Measurements from ENCODE around the gene CHD6. TPM values are rescaled to one million over a fixed set of nuclear protein-coding genes. Genes with fewer than 3 reads are reported as not detected.
A peak's percentile ranks its signal among the peaks of the same experiment; 100 is the strongest.

CHD6 gene
- total and polyA plus RNA-seq, 8 donors: 9.8 to 32.6 (median 19.5) TPM

DNA sequence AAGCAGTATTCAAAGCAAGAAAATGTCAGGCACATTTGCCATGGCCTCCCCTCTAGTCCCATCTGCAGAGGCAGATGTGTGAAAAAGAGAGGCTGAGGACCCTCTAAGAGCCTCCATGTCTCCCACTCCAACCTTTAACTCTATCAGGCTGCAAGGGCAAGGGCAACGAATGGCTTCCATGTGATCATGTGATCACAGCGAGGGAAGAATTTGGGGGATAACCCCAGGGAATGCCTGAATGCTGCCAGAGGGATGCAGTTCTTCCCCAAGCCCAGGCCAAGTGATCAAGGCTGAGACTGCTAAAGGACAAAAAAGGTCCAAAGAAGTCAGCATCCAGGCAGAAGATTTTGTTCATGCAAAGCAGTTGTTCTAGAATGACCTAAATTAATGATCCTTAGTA is 4.9 kb downstream of the CHD6 start:
- ATAC-seq (no peak), DNase-seq (no peak), FAIRE-seq (no peak)
- no peaks in the 10 kb centered on the region for H3K9me3 ChIP-seq
- H3K4me3 ChIP-seq: no peak overlapping the region
- H3K4me1 ChIP-seq: peaks cover 19 to 30% (median 21%) of the 10 kb centered on the region in 3 donors
- intact Hi-C loops (cut with DNase I): no loop called here
- 76 to 88% methylated on average over 2 of the region's 2 CpGs for WGBS, 2 donors
- no peaks in the 10 kb centered on the region for H3K36me3 ChIP-seq
- H3K27me3 ChIP-seq: no peaks in the 10 kb centered on the region
- H3K27ac ChIP-seq: no peak overlapping the region
- TF ChIP-seq, protein P1, sequence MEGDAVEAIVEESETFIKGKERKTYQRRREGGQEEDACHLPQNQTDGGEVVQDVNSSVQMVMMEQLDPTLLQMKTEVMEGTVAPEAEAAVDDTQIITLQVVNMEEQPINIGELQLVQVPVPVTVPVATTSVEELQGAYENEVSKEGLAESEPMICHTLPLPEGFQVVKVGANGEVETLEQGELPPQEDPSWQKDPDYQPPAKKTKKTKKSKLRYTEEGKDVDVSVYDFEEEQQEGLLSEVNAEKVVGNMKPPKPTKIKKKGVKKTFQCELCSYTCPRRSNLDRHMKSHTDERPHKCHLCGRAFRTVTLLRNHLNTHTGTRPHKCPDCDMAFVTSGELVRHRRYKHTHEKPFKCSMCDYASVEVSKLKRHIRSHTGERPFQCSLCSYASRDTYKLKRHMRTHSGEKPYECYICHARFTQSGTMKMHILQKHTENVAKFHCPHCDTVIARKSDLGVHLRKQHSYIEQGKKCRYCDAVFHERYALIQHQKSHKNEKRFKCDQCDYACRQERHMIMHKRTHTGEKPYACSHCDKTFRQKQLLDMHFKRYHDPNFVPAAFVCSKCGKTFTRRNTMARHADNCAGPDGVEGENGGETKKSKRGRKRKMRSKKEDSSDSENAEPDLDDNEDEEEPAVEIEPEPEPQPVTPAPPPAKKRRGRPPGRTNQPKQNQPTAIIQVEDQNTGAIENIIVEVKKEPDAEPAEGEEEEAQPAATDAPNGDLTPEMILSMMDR (IDR thresholded peaks at IDR 0.05): no peak

DNA sequence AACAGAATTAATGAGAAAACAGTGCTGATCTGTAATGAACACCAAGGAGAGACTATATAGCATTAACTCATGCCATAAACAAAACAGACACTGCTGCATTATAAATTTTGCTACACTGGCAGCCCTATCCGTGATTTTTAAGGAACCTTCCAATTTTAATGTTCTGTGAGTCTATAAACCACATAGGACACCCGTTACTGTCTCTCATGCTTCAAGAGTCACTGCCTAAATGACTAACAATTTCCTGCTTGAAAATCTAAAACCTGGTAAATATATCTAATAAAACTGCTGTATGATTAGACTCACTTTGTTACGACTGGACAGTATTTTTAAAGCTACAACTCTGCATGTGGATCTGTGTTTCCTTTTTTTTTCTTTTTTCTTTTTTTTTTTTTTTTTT is 8.7 kb downstream of the CHD6 start:
- Histone ChIP-seq H3K4me1 (peaks cover 0 to 11% (median 5%) of the 10 kb centered on the region in 3 donors), H3K9me3 (no peaks in the 10 kb centered on the region), H3K36me3 (no peaks in the 10 kb centered on the region), H3K27me3 (no peaks in the 10 kb centered on the region), H3K27ac (no peak overlapping the region), H3K4me3 (no peak overlapping the region)
- 82 to 85% methylated on average over 3 of the region's 3 CpGs for WGBS, 2 donors
- no peak for FAIRE-seq
- DNase-seq: no peak
- TF ChIP-seq, protein P1 (IDR thresholded peaks at IDR 0.05): no peak
- ATAC-seq: no peak
- intact Hi-C loops (cut with DNase I): no loop called here

DNA sequence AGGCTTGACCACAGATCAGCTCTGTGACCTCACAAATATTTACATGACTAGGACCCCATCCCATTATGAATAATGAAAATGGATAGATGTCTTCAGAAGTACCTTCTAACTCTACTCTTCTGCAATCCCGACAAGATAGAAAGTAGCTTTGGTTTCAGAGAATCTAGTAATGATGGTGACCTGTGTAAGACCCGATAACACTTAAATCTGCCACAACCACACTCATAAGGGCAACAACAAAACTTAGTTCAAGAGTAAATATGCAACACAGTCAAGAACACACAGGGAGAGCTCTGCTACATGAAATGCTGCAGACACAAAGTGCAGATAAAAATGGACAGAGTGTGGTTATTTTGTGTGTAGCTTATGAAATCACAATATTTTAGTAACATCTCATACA is 9.6 kb downstream of the CHD6 start:
- no peak for DNase-seq
- no peak overlapping the region for H3K27ac ChIP-seq
- no peaks in the 10 kb centered on the region for H3K27me3 ChIP-seq
- no peaks in the 10 kb centered on the region for H3K9me3 ChIP-seq
- intact Hi-C loops (cut with DNase I): no loop called here
- H3K36me3 ChIP-seq: no peaks in the 10 kb centered on the region
- 81 to 85% methylated on average over 2 of the region's 2 CpGs for WGBS, 2 donors
- no peak overlapping the region for H3K4me3 ChIP-seq
- TF ChIP-seq, protein P1 (IDR thresholded peaks at IDR 0.05): no peak
- FAIRE-seq: no peak
- H3K4me1 ChIP-seq: peaks cover 0 to 11% (median 5%) of the 10 kb centered on the region in 3 donors
- no peak for ATAC-seq

DNA sequence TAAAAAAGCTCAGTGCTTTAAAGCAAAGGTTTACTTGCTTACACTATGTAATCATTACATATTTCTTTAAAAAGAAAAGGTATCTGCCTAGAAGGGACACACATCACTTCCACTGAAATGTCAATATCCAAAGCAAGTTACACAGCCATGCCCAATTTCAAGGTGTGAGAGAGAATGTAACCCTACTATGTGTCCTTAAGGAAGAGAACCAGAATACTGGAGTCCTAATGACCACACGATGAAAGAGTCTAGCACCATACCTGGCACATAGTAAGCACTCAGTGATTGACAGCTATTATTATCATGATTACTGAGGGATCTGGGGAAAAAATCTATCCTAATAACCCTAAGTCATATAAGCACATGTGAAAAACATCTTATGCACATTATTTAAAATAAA is 10.4 kb downstream of the CHD6 start:
- intact Hi-C loops (cut with DNase I): no loop called here
- FAIRE-seq (no peak), DNase-seq (no peak), ATAC-seq (no peak)
- TF ChIP-seq, protein P1 (IDR thresholded peaks at IDR 0.05): no peak
- 58 to 78% methylated on average over 1 of the region's 1 CpG for WGBS, 2 donors
- no peaks in the 10 kb centered on the region for H3K9me3 ChIP-seq
- no peak overlapping the region for H3K4me3 ChIP-seq
- H3K36me3 ChIP-seq: no peaks in the 10 kb centered on the region
- no peak overlapping the region for H3K27ac ChIP-seq
- H3K4me1 ChIP-seq: peaks cover 0 to 6% (median 5%) of the 10 kb centered on the region in 3 donors
- H3K27me3 ChIP-seq: no peaks in the 10 kb centered on the region

DNA sequence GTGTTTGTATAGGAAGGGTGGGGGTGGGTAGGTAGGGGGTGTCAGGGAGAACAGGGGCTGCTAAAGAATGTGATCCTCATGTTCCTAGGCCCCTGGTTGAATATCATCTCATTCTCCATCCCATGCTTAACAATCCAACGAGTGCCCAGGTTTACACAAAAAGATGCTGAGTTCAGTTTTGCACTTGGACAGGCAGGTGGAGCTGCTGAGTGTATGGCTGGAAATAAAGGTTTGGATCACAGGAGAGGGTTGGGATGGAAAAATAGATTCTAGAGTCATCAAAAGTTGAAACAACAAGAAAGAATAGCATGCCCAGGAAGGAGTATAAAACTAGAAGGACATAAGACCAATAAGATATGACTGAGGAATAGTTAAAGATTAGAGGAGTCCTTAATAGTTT is 14.2 kb downstream of the CHD6 start:
- TF ChIP-seq, protein P1 (IDR thresholded peaks at IDR 0.05): no peak

More for the DNA sequence above, 14.2 kb downstream of the CHD6 start:
- peak in 1 of 4 donors; percentile 21 for ATAC-seq
- Histone ChIP-seq H3K9me3 (no peaks in the 10 kb centered on the region), H3K4me3 (no peak overlapping the region), H3K27me3 (no peaks in the 10 kb centered on the region), H3K4me1 (no peaks in the 10 kb centered on the region), H3K27ac (no peak overlapping the region), H3K36me3 (no peaks in the 10 kb centered on the region)
- DNase-seq: no peak
- intact Hi-C loops (cut with DNase I): no loop called here
- FAIRE-seq: no peak
- WGBS, 2 donors: 52 to 55% methylated on average over 1 of the region's 1 CpG

Data from pancreas (tissue), 10 donors.